ENCODE measurements around the gene TMEM40.
A peak's percentile ranks its signal among the peaks of the same experiment; 100 is the strongest.
"Not testable (repeated sequence)": the region's sequence is repeated elsewhere in the genome, so short reads cannot be mapped to it uniquely, and the experiment has no call there.

TMEM40 gene

GRCh38 chr3:12707449-12707848, 51.6 kb downstream of the TMEM40 start:
- CTCF ChIA-PET, result interaction anchor here (1.1 to 2.6 kb wide), 9 partner anchors 9 to 153 kb away, joined by 3 to 13 read pairs (median 5); no protein-coding TSS in a partner anchor
- Histone ChIP-seq H3K27ac (ENCODE audit: insufficient read depth in 1 of 2, low read depth in 1 of 2, low read length in 2 of 2, poor library complexity in 1 of 2, severe bottlenecking in 2 of 2) (no peak overlapping the region), H3K9me3 (ENCODE audit: control extremely low read depth in 1 of 5, control insufficient read depth in 4 of 5, insufficient read depth in 2 of 5, low read depth in 1 of 5, low read length in 4 of 5) (no peaks in the 10 kb centered on the region), H3K36me3 (ENCODE audit: control insufficient read depth in 4 of 4, insufficient read depth in 4 of 4, low read length in 3 of 4) (no peaks in the 10 kb centered on the region), H3K4me3 (ENCODE audit: control insufficient read depth in 1 of 7, extremely low read depth in 1 of 7, insufficient read depth in 4 of 7, low read depth in 2 of 7, low read length in 6 of 7) (no peak overlapping the region), H3K4me1 (ENCODE audit: control extremely low read depth in 1 of 4, control insufficient read depth in 4 of 4, insufficient read depth in 4 of 4, low read length in 3 of 4) (no peaks in the 10 kb centered on the region), H3K27me3 (replicated peaks in 2 of 5; ENCODE audit: control insufficient read depth in 4 of 5, insufficient read depth in 5 of 5, low read length in 4 of 5) (peaks cover 0 to 3% (median 0%) of the 10 kb centered on the region in 5 experiments)
- 94% methylated on average over 2 of the region's 2 CpGs for WGBS (ENCODE audit: insufficient coverage)
- DNase-seq, result peak in 2 of 3 donors; percentile 28
- POLR2A ChIA-PET, result interaction anchor here (0.5 kb wide), 1 partner anchor 314 kb away, joined by 5 read pairs; no protein-coding TSS in a partner anchor

- WGBS (ENCODE audit: insufficient coverage), result 90% methylated on average over 2 of the region's 2 CpGs
- Histone ChIP-seq H3K9me3 (ENCODE audit: control extremely low read depth in 1 of 5, control insufficient read depth in 4 of 5, insufficient read depth in 2 of 5, low read depth in 1 of 5, low read length in 4 of 5) (no peaks in the 10 kb centered on the region), H3K4me1 (ENCODE audit: control extremely low read depth in 1 of 4, control insufficient read depth in 4 of 4, insufficient read depth in 4 of 4, low read length in 3 of 4) (no peaks in the 10 kb centered on the region), H3K27me3 (replicated peaks in 2 of 5; ENCODE audit: control insufficient read depth in 4 of 5, insufficient read depth in 5 of 5, low read length in 4 of 5) (peaks cover 0 to 3% (median 0%) of the 10 kb centered on the region in 5 experiments), H3K27ac (ENCODE audit: insufficient read depth in 1 of 2, low read depth in 1 of 2, low read length in 2 of 2, poor library complexity in 1 of 2, severe bottlenecking in 2 of 2) (no peak overlapping the region), H3K36me3 (ENCODE audit: control insufficient read depth in 4 of 4, insufficient read depth in 4 of 4, low read length in 3 of 4) (no peaks in the 10 kb centered on the region), H3K4me3 (ENCODE audit: control insufficient read depth in 1 of 7, extremely low read depth in 1 of 7, insufficient read depth in 4 of 7, low read depth in 2 of 7, low read length in 6 of 7) (no peak overlapping the region)
- DNase-seq, result peak; percentile 82 to 88 (median 87)
- ChIA-PET POLR2A (no interaction called here), CTCF (interaction anchor here (0.7 to 2.6 kb wide), 22 partner anchors 8 to 153 kb away, joined by 3 to 13 read pairs (median 4); partner anchors contain the start of gene RPL32)
These were observed 52.4 kb downstream of the TMEM40 start for GRCh38 chr3:12706504-12707253.

- Histone ChIP-seq H3K36me3 (ENCODE audit: control insufficient read depth in 4 of 4, insufficient read depth in 4 of 4, low read length in 3 of 4) (no peaks in the 10 kb centered on the region), H3K4me3 (ENCODE audit: control insufficient read depth in 1 of 7, extremely low read depth in 1 of 7, insufficient read depth in 4 of 7, low read depth in 2 of 7, low read length in 6 of 7) (no peak overlapping the region), H3K27ac (ENCODE audit: insufficient read depth in 1 of 2, low read depth in 1 of 2, low read length in 2 of 2, poor library complexity in 1 of 2, severe bottlenecking in 2 of 2) (no peak overlapping the region), H3K9me3 (ENCODE audit: control extremely low read depth in 1 of 5, control insufficient read depth in 4 of 5, insufficient read depth in 2 of 5, low read depth in 1 of 5, low read length in 4 of 5) (no peaks in the 10 kb centered on the region), H3K27me3 (replicated peaks in 2 of 5; ENCODE audit: control insufficient read depth in 4 of 5, insufficient read depth in 5 of 5, low read length in 4 of 5) (peaks cover 0 to 3% (median 0%) of the 10 kb centered on the region in 5 experiments), H3K4me1 (ENCODE audit: control extremely low read depth in 1 of 4, control insufficient read depth in 4 of 4, insufficient read depth in 4 of 4, low read length in 3 of 4) (no peaks in the 10 kb centered on the region)
- ChIA-PET CTCF (interaction anchor here (0.9 to 2.6 kb wide), 15 partner anchors 9 to 152 kb away, joined by 3 to 12 read pairs (median 4); partner anchors contain the start of gene RPL32), POLR2A (no interaction called here)
- peak in 1 of 3 donors; percentile 63 for DNase-seq
- WGBS (ENCODE audit: insufficient coverage), result 80% methylated on average over 1 of the region's 1 CpG
These were observed 53.1 kb downstream of the TMEM40 start for GRCh38 chr3:12705981-12706380.

GRCh38 chr3:12705374-12705926, 53.6 kb downstream of the TMEM40 start:
- Histone ChIP-seq H3K36me3 (ENCODE audit: control insufficient read depth in 4 of 4, insufficient read depth in 4 of 4, low read length in 3 of 4) (no peaks in the 10 kb centered on the region), H3K27ac (ENCODE audit: insufficient read depth in 1 of 2, low read depth in 1 of 2, low read length in 2 of 2, poor library complexity in 1 of 2, severe bottlenecking in 2 of 2) (no peak overlapping the region), H3K4me3 (ENCODE audit: control insufficient read depth in 1 of 7, extremely low read depth in 1 of 7, insufficient read depth in 4 of 7, low read depth in 2 of 7, low read length in 6 of 7) (no peak overlapping the region), H3K27me3 (replicated peaks in 2 of 5; ENCODE audit: control insufficient read depth in 4 of 5, insufficient read depth in 5 of 5, low read length in 4 of 5) (peaks cover 0 to 3% (median 0%) of the 10 kb centered on the region in 5 experiments), H3K4me1 (ENCODE audit: control extremely low read depth in 1 of 4, control insufficient read depth in 4 of 4, insufficient read depth in 4 of 4, low read length in 3 of 4) (no peaks in the 10 kb centered on the region), H3K9me3 (ENCODE audit: control extremely low read depth in 1 of 5, control insufficient read depth in 4 of 5, insufficient read depth in 2 of 5, low read depth in 1 of 5, low read length in 4 of 5) (no peaks in the 10 kb centered on the region)
- 98% methylated on average over 6 of the region's 6 CpGs for WGBS (ENCODE audit: insufficient coverage)
- no peak for DNase-seq
- CTCF ChIA-PET, result interaction anchor here (0.9 to 2.6 kb wide), 9 partner anchors 8 to 136 kb away, joined by 3 to 12 read pairs (median 3); partner anchors contain the start of gene RPL32
- POLR2A ChIA-PET, result no interaction called here

- no peak for DNase-seq
- peaks cover 0 to 3% (median 0%) of the 10 kb centered on the region in 5 experiments for H3K27me3 ChIP-seq (replicated peaks in 2 of 5; ENCODE audit: control insufficient read depth in 4 of 5, insufficient read depth in 5 of 5, low read length in 4 of 5)
- POLR2A ChIA-PET, result no interaction called here
- H3K4me3 ChIP-seq (ENCODE audit: control insufficient read depth in 1 of 7, extremely low read depth in 1 of 7, insufficient read depth in 4 of 7, low read depth in 2 of 7, low read length in 6 of 7), result no peak overlapping the region
- H3K36me3 ChIP-seq (ENCODE audit: control insufficient read depth in 4 of 4, insufficient read depth in 4 of 4, low read length in 3 of 4), result no peaks in the 10 kb centered on the region
- no peaks in the 10 kb centered on the region for H3K9me3 ChIP-seq (ENCODE audit: control extremely low read depth in 1 of 5, control insufficient read depth in 4 of 5, insufficient read depth in 2 of 5, low read depth in 1 of 5, low read length in 4 of 5)
- no peak overlapping the region for H3K27ac ChIP-seq (ENCODE audit: insufficient read depth in 1 of 2, low read depth in 1 of 2, low read length in 2 of 2, poor library complexity in 1 of 2, severe bottlenecking in 2 of 2)
- CTCF ChIA-PET, result no interaction called here
- no peaks in the 10 kb centered on the region for H3K4me1 ChIP-seq (ENCODE audit: control extremely low read depth in 1 of 4, control insufficient read depth in 4 of 4, insufficient read depth in 4 of 4, low read length in 3 of 4)
- WGBS (ENCODE audit: insufficient coverage), result 97% methylated on average over 3 of the region's 3 CpGs
These were observed 56.6 kb downstream of the TMEM40 start for GRCh38 chr3:12702501-12702900.

GRCh38 chr3:12701601-12702000, 57.5 kb downstream of the TMEM40 start:
- H3K27ac ChIP-seq (ENCODE audit: insufficient read depth in 1 of 2, low read depth in 1 of 2, low read length in 2 of 2, poor library complexity in 1 of 2, severe bottlenecking in 2 of 2); DNase-seq; H3K4me1 ChIP-seq (ENCODE audit: control extremely low read depth in 1 of 4, control insufficient read depth in 4 of 4, insufficient read depth in 4 of 4, low read length in 3 of 4); H3K9me3 ChIP-seq (ENCODE audit: control extremely low read depth in 1 of 5, control insufficient read depth in 4 of 5, insufficient read depth in 2 of 5, low read depth in 1 of 5, low read length in 4 of 5); H3K36me3 ChIP-seq (ENCODE audit: control insufficient read depth in 4 of 4, insufficient read depth in 4 of 4, low read length in 3 of 4); H3K4me3 ChIP-seq (ENCODE audit: control insufficient read depth in 1 of 7, extremely low read depth in 1 of 7, insufficient read depth in 4 of 7, low read depth in 2 of 7, low read length in 6 of 7); H3K27me3 ChIP-seq (replicated peaks in 2 of 5; ENCODE audit: control insufficient read depth in 4 of 5, insufficient read depth in 5 of 5, low read length in 4 of 5); CTCF ChIA-PET: not testable (repeated sequence)
- POLR2A ChIA-PET, result interaction anchor here (0.6 to 0.7 kb wide), 2 partner anchors 14 to 182 kb away, joined by 4 to 5 read pairs; no protein-coding TSS in a partner anchor
- WGBS (ENCODE audit: insufficient coverage), result 100% methylated on average over 4 of the region's 10 CpGs

GRCh38 chr3:12700800-12701199, 58.3 kb downstream of the TMEM40 start:
- H3K27me3 ChIP-seq (replicated peaks in 2 of 5; ENCODE audit: control insufficient read depth in 4 of 5, insufficient read depth in 5 of 5, low read length in 4 of 5), result peaks cover 0 to 3% (median 0%) of the 10 kb centered on the region in 5 experiments
- WGBS (ENCODE audit: insufficient coverage), result 100% methylated on average over 2 of the region's 2 CpGs
- POLR2A ChIA-PET, result no interaction called here
- H3K27ac ChIP-seq (ENCODE audit: insufficient read depth in 1 of 2, low read depth in 1 of 2, low read length in 2 of 2, poor library complexity in 1 of 2, severe bottlenecking in 2 of 2), result no peak overlapping the region
- no peaks in the 10 kb centered on the region for H3K4me1 ChIP-seq (ENCODE audit: control extremely low read depth in 1 of 4, control insufficient read depth in 4 of 4, insufficient read depth in 4 of 4, low read length in 3 of 4)
- no peak overlapping the region for H3K4me3 ChIP-seq (ENCODE audit: control insufficient read depth in 1 of 7, extremely low read depth in 1 of 7, insufficient read depth in 4 of 7, low read depth in 2 of 7, low read length in 6 of 7)
- H3K9me3 ChIP-seq (ENCODE audit: control extremely low read depth in 1 of 5, control insufficient read depth in 4 of 5, insufficient read depth in 2 of 5, low read depth in 1 of 5, low read length in 4 of 5), result no peaks in the 10 kb centered on the region
- H3K36me3 ChIP-seq (ENCODE audit: control insufficient read depth in 4 of 4, insufficient read depth in 4 of 4, low read length in 3 of 4), result no peaks in the 10 kb centered on the region
- DNase-seq, result no peak
- CTCF ChIA-PET, result interaction anchor here (1.1 kb wide), 1 partner anchor 10 kb away, joined by 5 read pairs; no protein-coding TSS in a partner anchor
